H9 (cell line): Measurements from ENCODE around the gene VWC2L. TPM values are rescaled to one million over a fixed set of nuclear protein-coding genes. Genes with fewer than 3 reads are reported as not detected.

Experiments
- DNase-seq: peaks from one replicate; pipeline ENCODE4 v3.0.0-alpha.2; 2017
- H2AFZ ChIP-seq: one replicate; pipeline ENCODE4 v1.6.1; 2013; ENCODE audit warnings: mild to moderate bottlenecking, low read length, control low read depth, moderate library complexity
- H2AK5ac ChIP-seq: 2 replicates; pipeline ENCODE4 v1.6.1; 2013; ENCODE audit warnings: low read length, control low read depth, mixed read lengths; ENCODE audit not compliant: insufficient read length
- H2BK120ac ChIP-seq: one replicate; pipeline ENCODE4 v1.6.1; 2013; ENCODE audit warnings: low read depth, mild to moderate bottlenecking, low read length, control low read depth, inconsistent platforms; ENCODE audit not compliant: poor library complexity, severe bottlenecking
- H2BK12ac ChIP-seq: 2 replicates; pipeline ENCODE4 v1.6.1; 2013; ENCODE audit warnings: low read length, control low read depth, mixed read lengths, low read depth; ENCODE audit not compliant: insufficient read length
- H2BK15ac ChIP-seq: 2 replicates; pipeline ENCODE4 v1.6.1; 2013; ENCODE audit warnings: low read depth, low read length, control low read depth
- H2BK20ac ChIP-seq: one replicate; pipeline ENCODE4 v1.6.1; 2013; ENCODE audit warnings: low read depth, mild to moderate bottlenecking, low read length, control low read depth, inconsistent platforms; ENCODE audit not compliant: poor library complexity, severe bottlenecking
- H2BK5ac ChIP-seq: 2 replicates; pipeline ENCODE4 v1.6.1; 2013; ENCODE audit warnings: low read length, control low read depth, mixed read lengths; ENCODE audit not compliant: insufficient read length
- H3K14ac ChIP-seq: 2 replicates; pipeline ENCODE4 v1.6.1; 2013; ENCODE audit warnings: low read length, control low read depth; ENCODE audit not compliant: insufficient read depth
- H3K18ac ChIP-seq: 2 replicates; pipeline ENCODE4 v1.6.1; 2013; ENCODE audit warnings: low read depth, mild to moderate bottlenecking, mixed read lengths, low read length, control low read depth; ENCODE audit not compliant: insufficient read length
- H3K23ac ChIP-seq: 2 replicates; pipeline ENCODE4 v1.6.1; 2013; ENCODE audit warnings: low read length, control low read depth, mixed read lengths, low read depth; ENCODE audit not compliant: insufficient read length
- H3K23me2 ChIP-seq: 2 replicates; pipeline ENCODE4 v1.6.1; 2013; ENCODE audit warnings: low read depth, mild to moderate bottlenecking, mixed read lengths, low read length, control low read depth; ENCODE audit not compliant: insufficient read length, poor library complexity, severe bottlenecking
- H3K27ac ChIP-seq: 2 replicates; pipeline ENCODE4 v1.5.1; 2013; ENCODE audit warnings: low read length, control low read depth, mixed read lengths, low read depth; ENCODE audit not compliant: insufficient read length
- H3K27me3 ChIP-seq: 2 replicates; pipeline ENCODE4 v1.6.1; 2013; ENCODE audit warnings: low read length, control low read depth, inconsistent platforms; ENCODE audit not compliant: insufficient read depth
- H3K4ac ChIP-seq: 2 replicates; pipeline ENCODE4 v1.6.1; 2013; ENCODE audit warnings: low read depth, mild to moderate bottlenecking, control low read depth, inconsistent platforms, low read length, moderate library complexity
- H3K4me1 ChIP-seq: 2 replicates; pipeline ENCODE4 v1.6.1; 2013; ENCODE audit warnings: low read length, control low read depth, inconsistent platforms; ENCODE audit not compliant: insufficient read depth
- H3K4me2 ChIP-seq: 2 replicates; pipeline ENCODE4 v1.6.1; 2013; ENCODE audit warnings: low read length, control low read depth, mixed read lengths; ENCODE audit not compliant: insufficient read length, insufficient read depth
- H3K56ac ChIP-seq: 2 replicates; pipeline ENCODE4 v1.6.1; 2013; ENCODE audit warnings: low read depth, mild to moderate bottlenecking, mixed read lengths, low read length, control low read depth; ENCODE audit not compliant: insufficient read length
- H3K79me1 ChIP-seq: 2 replicates; pipeline ENCODE4 v1.6.1; 2013; ENCODE audit warnings: low read depth, mild to moderate bottlenecking, moderate library complexity, low read length, control low read depth, inconsistent platforms; ENCODE audit not compliant: insufficient read depth, poor library complexity, severe bottlenecking
- H3K79me2 ChIP-seq: 2 replicates; pipeline ENCODE4 v1.6.1; 2013; ENCODE audit warnings: low read length, control low read depth, inconsistent platforms; ENCODE audit not compliant: insufficient read depth
- H3K9ac ChIP-seq: 2 replicates; pipeline ENCODE4 v1.6.1; 2013; ENCODE audit warnings: low read length, control low read depth, mixed read lengths; ENCODE audit not compliant: insufficient read length; ENCODE audit errors: extremely low read depth
- H3K9me3 ChIP-seq: one replicate; pipeline ENCODE4 v1.6.1; 2013; ENCODE audit warnings: low read depth, low read length, inconsistent platforms; ENCODE audit not compliant: control insufficient read depth
- H3T11ph ChIP-seq: one replicate; pipeline ENCODE4 v1.6.1; 2013; ENCODE audit warnings: mild to moderate bottlenecking, low read length, control low read depth, inconsistent platforms
- H4K20me1 ChIP-seq: one replicate; pipeline ENCODE4 v1.6.1; 2013; ENCODE audit not compliant: control insufficient read depth, insufficient read length, insufficient read depth
- H4K5ac ChIP-seq: 2 replicates; pipeline ENCODE4 v1.6.1; 2013; ENCODE audit warnings: low read depth, mild to moderate bottlenecking, mixed read lengths, low read length, control low read depth; ENCODE audit not compliant: insufficient read length
- H4K8ac ChIP-seq: replicated peaks from 2 replicates; pipeline ENCODE4 v1.6.1; 2013; ENCODE audit warnings: low read length, control low read depth, mixed read lengths, low read depth; ENCODE audit not compliant: insufficient read length
- H4K91ac ChIP-seq: 2 replicates; pipeline ENCODE4 v1.6.1; 2013; ENCODE audit warnings: low read depth, mild to moderate bottlenecking, moderate library complexity, mixed read lengths, low read length, control low read depth; ENCODE audit not compliant: insufficient read length
- H3K27ac Mint-ChIP-seq, 3 experiments: 2 replicates in 2 of 3; 3 replicates in 1 of 3; pipeline ENCODE4 v1.8.0; 2020 to 2021; ENCODE audit warnings: mixed read lengths in 3 of 3, mild to moderate bottlenecking in 1 of 3, moderate library complexity in 1 of 3
- H3K27me3 Mint-ChIP-seq: 2 replicates; pipeline ENCODE4 v1.8.0; 2021; ENCODE audit warnings: low read depth, mild to moderate bottlenecking, moderate library complexity, mixed read lengths
- H3K36me3 Mint-ChIP-seq, 3 experiments: 2 replicates in 2 of 3; 3 replicates in 1 of 3; pipeline ENCODE4 v1.8.0; 2020 to 2021; ENCODE audit warnings: low read depth in 3 of 3, mixed read lengths in 3 of 3; ENCODE audit not compliant: insufficient read depth in 1 of 3
- H3K4me1 Mint-ChIP-seq, 2 experiments: 2 replicates each; pipeline ENCODE4 v1.8.0; 2020; ENCODE audit warnings: mixed read lengths in 2 of 2
- H3K4me3 Mint-ChIP-seq, 2 experiments: 2 replicates in 1 of 2; 3 replicates in 1 of 2; pipeline ENCODE4 v1.8.0; 2020 to 2021; ENCODE audit warnings: mild to moderate bottlenecking in 2 of 2, mixed read lengths in 2 of 2, moderate library complexity in 1 of 2
- H3K9me3 Mint-ChIP-seq, 2 experiments: 2 replicates in 1 of 2; 3 replicates in 1 of 2; pipeline ENCODE4 v1.8.0; 2020; ENCODE audit warnings: mild to moderate bottlenecking in 2 of 2, mixed read lengths in 2 of 2, moderate library complexity in 1 of 2
- CTCF ChIP-seq: fragments of 200-600 bp; sonication (generic); conservative IDR thresholded peaks from 3 replicates; pipeline ENCODE4 v1.8.0; 2021; ENCODE audit warnings: antibody characterized with exemption, mild to moderate bottlenecking
- whole genome bisulfite sequencing: extraction: QIAGEN DNeasy Blood & Tissue Kit; methylation state at CpG from one replicate; pipeline ENCODE4 v1.1.7; 2013; ENCODE audit warnings: missing lambda C conversion rate, low lambda C conversion rate, mixed read lengths; ENCODE audit not compliant: insufficient read length; ENCODE audit errors: extremely low coverage; 5-methylcytosine and 5-hydroxymethylcytosine counted together
- total RNA-seq: library from RNA; stranded (reverse); gene quantifications from 2 replicates; pipeline ENCODE4 v1.2.1, GENCODE V29; 2021

Gene VWC2L
- total RNA-seq, 1 experiment from 2014 or later = not detected

GRCh38 chr2:214542295-214542694 is 131.4 kb downstream of the VWC2L start:
- no peak for TF ChIP-seq CTCF
- no peak overlapping the region for H3K56ac ChIP-seq
- no peak overlapping the region for H2AK5ac ChIP-seq
- Mint-ChIP-seq H3K9me3 (no peaks in the 10 kb centered on the region), H3K27me3 (no peaks in the 10 kb centered on the region), H3K27ac (no peak overlapping the region), H3K4me3 (no peak overlapping the region), H3K36me3 (no peaks in the 10 kb centered on the region), H3K4me1 (peaks cover 7% of the 10 kb centered on the region in 2 experiments)
- no peak overlapping the region for H2BK5ac ChIP-seq
- H3K23ac ChIP-seq = no peak overlapping the region
- no peak overlapping the region; the same call in 1 of the 2 replicates for H3K14ac ChIP-seq
- H3K9me3 ChIP-seq = no peaks in the 10 kb centered on the region
- no peak overlapping the region for H2BK15ac ChIP-seq
- H3K79me2 ChIP-seq = no peaks in the 10 kb centered on the region
- no peak overlapping the region for H4K8ac ChIP-seq
- H3K79me1 ChIP-seq = no peaks in the 10 kb centered on the region
- H3K27ac ChIP-seq = no peak overlapping the region
- no peaks in the 10 kb centered on the region; the same call in 1 of the 2 replicates for H3K4me1 ChIP-seq
- H2BK120ac ChIP-seq = no peak overlapping the region
- no peak overlapping the region for H2BK12ac ChIP-seq
- no CpG with 5 or more reads among the region's 7 CpGs for WGBS
- H4K91ac ChIP-seq = no peak overlapping the region
- H3K4me2 ChIP-seq = no peak overlapping the region
- H3K18ac ChIP-seq = no peak overlapping the region
- no peak overlapping the region for H3K4ac ChIP-seq
- no peak overlapping the region for H3T11ph ChIP-seq
- H3K23me2 ChIP-seq = no peaks in the 10 kb centered on the region
- DNase-seq = no peak
- no peaks in the 10 kb centered on the region for H3K27me3 ChIP-seq
- no peak overlapping the region for H2BK20ac ChIP-seq
- H4K20me1 ChIP-seq = no peaks in the 10 kb centered on the region
- H2AFZ ChIP-seq = no peak overlapping the region
- H3K9ac ChIP-seq = no peak overlapping the region
- H4K5ac ChIP-seq = no peak overlapping the region
